K562 (cell line): Measurements from ENCODE around the gene PPDPF. TPM values are rescaled to one million over a fixed set of nuclear protein-coding genes. Genes with fewer than 3 reads are reported as not detected.

ENCODE experiments used
- ADNP ChIP-seq: fragments of 200-800 bp; sonication (Bioruptor generic); IDR thresholded peaks from 2 replicates; pipeline ENCODE4 v1.6.1; 2016; ENCODE audit warnings: missing genetic modification characterization, missing compliant biosample characterization
- ATF1 ChIP-seq, 2 experiments: fragments of 450-650 bp in 1 of 2; IDR thresholded peaks; 2 replicates each; pipeline ENCODE4 v1.6.1; 2016; ENCODE audit warnings: missing compliant biosample characterization in 1 of 2, missing genetic modification characterization in 1 of 2
- CBX8 ChIP-seq: fragments of 200-600 bp; sonication (generic); IDR thresholded peaks from 2 replicates; pipeline ENCODE4 v1.6.1; 2012; ENCODE audit warnings: borderline replicate concordance, mixed run types, low read depth, mild to moderate bottlenecking, moderate library complexity, mixed read lengths, low read length, control low read depth, inconsistent platforms; ENCODE audit not compliant: poor library complexity, severe bottlenecking; ENCODE audit errors: extremely low read depth
- ETV6 ChIP-seq, 3 experiments: fragments of 150-350 bp in 1 of 3; sonication (generic) in 1 of 3; formaldehyde crosslinking in 1 of 3; IDR thresholded peaks; 2 replicates each; pipeline versions ENCODE4 v1.6.1 to v1.8.0; 2014 to 2022; ENCODE audit warnings: borderline replicate concordance in 2 of 3, low read depth in 2 of 3, antibody characterized with exemption in 1 of 3, low read length in 1 of 3, mild to moderate bottlenecking in 1 of 3, missing genetic modification reagents in 1 of 3
- KAT7 ChIP-seq: sonication (generic); formaldehyde crosslinking; IDR thresholded peaks from 2 replicates; pipeline ENCODE4 v1.8.0; 2022; ENCODE audit warnings: missing genetic modification reagents, mild to moderate bottlenecking, borderline replicate concordance
- MED1 ChIP-seq: sonication (generic); formaldehyde crosslinking; IDR thresholded peaks from 2 replicates; pipeline ENCODE4 v1.8.1; 2023; ENCODE audit warnings: missing genetic modification reagents, borderline replicate concordance
- NFYB ChIP-seq: IDR thresholded peaks from 2 replicates; pipeline ENCODE4 v1.6.1; 2011; ENCODE audit warnings: mild to moderate bottlenecking, moderate library complexity; ENCODE audit not compliant: insufficient read length; ENCODE audit errors: extremely low read depth
- NR3C1 ChIP-seq: sonication (generic); formaldehyde crosslinking; IDR thresholded peaks from 2 replicates; pipeline ENCODE4 v1.8.1; 2022; ENCODE audit warnings: missing genetic modification reagents
- POLR2AphosphoS5 ChIP-seq: IDR thresholded peaks from 2 replicates; pipeline ENCODE4 v1.6.1; 2011; ENCODE audit warnings: mild to moderate bottlenecking, low read depth, low read length, moderate library complexity; ENCODE audit not compliant: control insufficient read depth, insufficient read depth
- SMC3 ChIP-seq: conservative IDR thresholded peaks from 2 replicates; pipeline ENCODE4 v1.6.1; 2011; ENCODE audit warnings: low read depth, low read length, improper control_type of control experiment; ENCODE audit not compliant: insufficient read depth
- TBL1XR1 ChIP-seq, 2 experiments: IDR thresholded peaks; 2 replicates each; pipeline ENCODE4 v1.6.1; 2012; ENCODE audit warnings: improper control_type of control experiment in 2 of 2, low read length in 2 of 2, mild to moderate bottlenecking in 1 of 2
- ZNF133 ChIP-seq: fragments of 250-450 bp; sonication (Bioruptor Pico); IDR thresholded peaks from 2 replicates; pipeline ENCODE4 v1.4.0; 2020; ENCODE audit warnings: mild to moderate bottlenecking
- ZNF197 ChIP-seq: fragments of 200-800 bp; sonication (Bioruptor generic); IDR thresholded peaks from 2 replicates; pipeline ENCODE4 v1.6.1; 2016; ENCODE audit warnings: low read depth, missing genetic modification characterization, missing compliant biosample characterization
- ZNF717 ChIP-seq: fragments of 250-450 bp; sonication (Bioruptor Pico); IDR thresholded peaks from 2 replicates; pipeline ENCODE4 v1.5.0; 2021
- polyA plus RNA-seq, 8 experiments: library from polyadenylated mRNA; depleted of rRNA in 4 of 8; stranded (reverse) in 5 of 8; unstranded in 3 of 8; fragments of >200 nt; fragmentation: Nextera tagmentation in 2 of 8; fragmentation: Illumina TruSeq in 1 of 8; extraction: Ambion mirVana in 2 of 8; extraction: Trizol in 1 of 8; gene quantifications; 2 replicates each; pipeline versions ENCODE4 v1.2.1 to v1.2.3, GENCODE V29; 2011 to 2014; ENCODE audit warnings: inconsistent platforms in 1 of 8, missing spikeins in 1 of 8
- total RNA-seq, 7 experiments: library from RNA; depleted of rRNA in 6 of 7; stranded (reverse); fragments of >200 nt in 6 of 7; fragmentation: Illumina TruSeq in 2 of 7; extraction: Trizol in 2 of 7; gene quantifications; 2 replicates each; pipeline versions ENCODE4 v1.2.1 to v1.2.3, GENCODE V29; 2011 to 2021; ENCODE audit warnings: low replicate concordance in 1 of 7
- TF ChIP-seq, protein P1 (sequence below): IDR thresholded peaks from 3 replicates; pipeline ENCODE4 v1.6.1; 2011; ENCODE audit warnings: borderline replicate concordance, mild to moderate bottlenecking; ENCODE audit not compliant: insufficient read length, insufficient read depth
- TF ChIP-seq, protein P2 (sequence below): fragments of 250-450 bp; sonication (Bioruptor Pico); IDR thresholded peaks from 2 replicates; pipeline ENCODE4 v1.5.0; 2020; ENCODE audit warnings: mild to moderate bottlenecking, borderline replicate concordance
- TF ChIP-seq, protein P3 (sequence below): sonication (generic); formaldehyde crosslinking; IDR thresholded peaks from 2 replicates; pipeline ENCODE4 v1.8.0; 2022; ENCODE audit warnings: missing genetic modification reagents, mild to moderate bottlenecking, borderline replicate concordance
- TF ChIP-seq, protein P4 (sequence below): sonication (generic); formaldehyde crosslinking; IDR thresholded peaks from 2 replicates; pipeline ENCODE4 v1.8.0; 2022; ENCODE audit warnings: mild to moderate bottlenecking, missing genetic modification reagents
- TF ChIP-seq, protein P5 (sequence below): sonication (generic); formaldehyde crosslinking; IDR thresholded peaks from 2 replicates; pipeline ENCODE4 v1.5.0; 2020; ENCODE audit warnings: missing genetic modification reagents

Gene PPDPF
- total and polyA plus RNA-seq, 9 of the 15 experiments (the other 6 are each of a cell fraction or from before 2014, with no cell fraction given), result 0.77 to 233 (median 10.5) TPM

DNA sequence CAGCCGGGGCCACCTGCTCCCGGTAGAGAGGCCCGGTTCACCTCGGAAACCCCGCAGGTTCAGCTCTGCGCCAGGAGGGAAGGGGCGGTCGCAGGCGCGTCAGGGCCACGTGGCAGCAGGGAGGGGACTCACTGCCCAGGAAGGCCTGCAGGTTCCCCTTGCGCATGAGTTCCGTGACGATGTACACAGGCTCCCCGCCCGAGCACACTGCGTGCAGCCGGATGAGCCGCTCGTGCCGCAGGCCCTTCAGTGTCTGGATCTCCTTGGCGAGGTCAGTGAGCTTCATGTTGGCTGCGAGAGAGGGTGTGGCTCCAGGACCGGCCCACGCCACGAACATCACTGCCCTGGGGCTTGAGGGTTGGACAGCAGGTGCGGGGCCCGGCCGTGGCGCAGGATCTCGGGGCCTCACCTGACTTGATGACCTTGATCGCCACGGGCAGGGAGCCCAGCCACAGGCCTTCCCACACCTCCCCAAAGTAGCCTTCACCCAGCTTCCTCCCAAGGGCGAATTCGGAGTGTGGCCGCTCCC is 21.5 kb downstream of the PPDPF start (continued):
- TF ChIP-seq, protein P1, sequence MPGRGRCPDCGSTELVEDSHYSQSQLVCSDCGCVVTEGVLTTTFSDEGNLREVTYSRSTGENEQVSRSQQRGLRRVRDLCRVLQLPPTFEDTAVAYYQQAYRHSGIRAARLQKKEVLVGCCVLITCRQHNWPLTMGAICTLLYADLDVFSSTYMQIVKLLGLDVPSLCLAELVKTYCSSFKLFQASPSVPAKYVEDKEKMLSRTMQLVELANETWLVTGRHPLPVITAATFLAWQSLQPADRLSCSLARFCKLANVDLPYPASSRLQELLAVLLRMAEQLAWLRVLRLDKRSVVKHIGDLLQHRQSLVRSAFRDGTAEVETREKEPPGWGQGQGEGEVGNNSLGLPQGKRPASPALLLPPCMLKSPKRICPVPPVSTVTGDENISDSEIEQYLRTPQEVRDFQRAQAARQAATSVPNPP, result no peak
- TF ChIP-seq NR3C1 (CRISPR knock-in tag) (no peak), ADNP (tag) (no peak), NFYB (no peak), POLR2AphosphoS5 (no peak), ZNF133 (CRISPR knock-in tag) (no peak), ATF1 (CRISPR knock-in tag; IDR thresholded peaks at IDR 0.05) (no peak), ATF1 (tag; IDR thresholded peaks at IDR 0.05) (peak; percentile 53), ZNF197 (CRISPR knock-in tag) (no peak), SMC3 (no peak), ETV6 (IDR thresholded peaks at IDR 0.05; ENCODE audit: borderline replicate concordance in 1 of 2, low read depth in 2 of 2, low read length in 1 of 2) (no peak), ETV6 (CRISPR knock-in tag; IDR thresholded peaks at IDR 0.05; ENCODE audit: borderline replicate concordance) (no peak), KAT7 (CRISPR knock-in tag) (no peak), MED1 (CRISPR knock-in tag) (no peak), TBL1XR1 (IDR thresholded peaks at IDR 0.05; ENCODE audit: low read length in 2 of 2) (no peak), ZNF717 (CRISPR knock-in tag) (no peak), CBX8 (no peak)
- TF ChIP-seq, protein P2, sequence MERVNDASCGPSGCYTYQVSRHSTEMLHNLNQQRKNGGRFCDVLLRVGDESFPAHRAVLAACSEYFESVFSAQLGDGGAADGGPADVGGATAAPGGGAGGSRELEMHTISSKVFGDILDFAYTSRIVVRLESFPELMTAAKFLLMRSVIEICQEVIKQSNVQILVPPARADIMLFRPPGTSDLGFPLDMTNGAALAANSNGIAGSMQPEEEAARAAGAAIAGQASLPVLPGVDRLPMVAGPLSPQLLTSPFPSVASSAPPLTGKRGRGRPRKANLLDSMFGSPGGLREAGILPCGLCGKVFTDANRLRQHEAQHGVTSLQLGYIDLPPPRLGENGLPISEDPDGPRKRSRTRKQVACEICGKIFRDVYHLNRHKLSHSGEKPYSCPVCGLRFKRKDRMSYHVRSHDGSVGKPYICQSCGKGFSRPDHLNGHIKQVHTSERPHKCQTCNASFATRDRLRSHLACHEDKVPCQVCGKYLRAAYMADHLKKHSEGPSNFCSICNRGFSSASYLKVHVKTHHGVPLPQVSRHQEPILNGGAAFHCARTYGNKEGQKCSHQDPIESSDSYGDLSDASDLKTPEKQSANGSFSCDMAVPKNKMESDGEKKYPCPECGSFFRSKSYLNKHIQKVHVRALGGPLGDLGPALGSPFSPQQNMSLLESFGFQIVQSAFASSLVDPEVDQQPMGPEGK (CRISPR knock-in tag), result no peak
- TF ChIP-seq, protein P3, sequence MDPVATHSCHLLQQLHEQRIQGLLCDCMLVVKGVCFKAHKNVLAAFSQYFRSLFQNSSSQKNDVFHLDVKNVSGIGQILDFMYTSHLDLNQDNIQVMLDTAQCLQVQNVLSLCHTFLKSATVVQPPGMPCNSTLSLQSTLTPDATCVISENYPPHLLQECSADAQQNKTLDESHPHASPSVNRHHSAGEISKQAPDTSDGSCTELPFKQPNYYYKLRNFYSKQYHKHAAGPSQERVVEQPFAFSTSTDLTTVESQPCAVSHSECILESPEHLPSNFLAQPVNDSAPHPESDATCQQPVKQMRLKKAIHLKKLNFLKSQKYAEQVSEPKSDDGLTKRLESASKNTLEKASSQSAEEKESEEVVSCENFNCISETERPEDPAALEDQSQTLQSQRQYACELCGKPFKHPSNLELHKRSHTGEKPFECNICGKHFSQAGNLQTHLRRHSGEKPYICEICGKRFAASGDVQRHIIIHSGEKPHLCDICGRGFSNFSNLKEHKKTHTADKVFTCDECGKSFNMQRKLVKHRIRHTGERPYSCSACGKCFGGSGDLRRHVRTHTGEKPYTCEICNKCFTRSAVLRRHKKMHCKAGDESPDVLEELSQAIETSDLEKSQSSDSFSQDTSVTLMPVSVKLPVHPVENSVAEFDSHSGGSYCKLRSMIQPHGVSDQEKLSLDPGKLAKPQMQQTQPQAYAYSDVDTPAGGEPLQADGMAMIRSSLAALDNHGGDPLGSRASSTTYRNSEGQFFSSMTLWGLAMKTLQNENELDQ (CRISPR knock-in tag), result no peak
- TF ChIP-seq, protein P4, sequence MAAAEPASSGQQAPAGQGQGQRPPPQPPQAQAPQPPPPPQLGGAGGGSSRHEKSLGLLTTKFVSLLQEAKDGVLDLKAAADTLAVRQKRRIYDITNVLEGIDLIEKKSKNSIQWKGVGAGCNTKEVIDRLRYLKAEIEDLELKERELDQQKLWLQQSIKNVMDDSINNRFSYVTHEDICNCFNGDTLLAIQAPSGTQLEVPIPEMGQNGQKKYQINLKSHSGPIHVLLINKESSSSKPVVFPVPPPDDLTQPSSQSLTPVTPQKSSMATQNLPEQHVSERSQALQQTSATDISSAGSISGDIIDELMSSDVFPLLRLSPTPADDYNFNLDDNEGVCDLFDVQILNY, result no peak
- TF ChIP-seq, protein P5, sequence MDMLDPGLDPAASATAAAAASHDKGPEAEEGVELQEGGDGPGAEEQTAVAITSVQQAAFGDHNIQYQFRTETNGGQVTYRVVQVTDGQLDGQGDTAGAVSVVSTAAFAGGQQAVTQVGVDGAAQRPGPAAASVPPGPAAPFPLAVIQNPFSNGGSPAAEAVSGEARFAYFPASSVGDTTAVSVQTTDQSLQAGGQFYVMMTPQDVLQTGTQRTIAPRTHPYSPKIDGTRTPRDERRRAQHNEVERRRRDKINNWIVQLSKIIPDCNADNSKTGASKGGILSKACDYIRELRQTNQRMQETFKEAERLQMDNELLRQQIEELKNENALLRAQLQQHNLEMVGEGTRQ (CRISPR knock-in tag), result peak; percentile 24; the same call in 1 of the 2 replicates
